SK-MEL-5 (cell line): ENCODE measurements around the gene PYGO1. TPM values are rescaled to one million over a fixed set of nuclear protein-coding genes. Genes with fewer than 3 reads are reported as not detected.
"Not testable (repeated sequence)": the region's sequence is repeated elsewhere in the genome, so short reads cannot be mapped to it uniquely, and the experiment has no call there.

Experiments used
- DNase-seq: peaks from one replicate; pipeline ENCODE4 v3.0.0-alpha.2; 2016; ENCODE audit warnings: low read depth, low spot score
- in situ Hi-C: cut with HindIII; loops from 2 replicates; pipeline ENCODE4 v1.10.0; 2016; ENCODE audit warnings: low sequenced_read_pairs, high pct_unique_total_duplicates, low pct_unique_long_range_greater_than_20kb
- polyA plus RNA-seq, 2 experiments: library from polyadenylated mRNA; depleted of rRNA; stranded (reverse); fragments of >200 nt; gene quantifications; 2 replicates each; pipeline ENCODE4 v1.2.3, GENCODE V29; 2015
- total RNA-seq: library from RNA; depleted of rRNA; stranded (reverse); fragments of >200 nt; shearing (Covaris generic); gene quantifications from 2 replicates; pipeline ENCODE4 v1.2.3, GENCODE V29; 2014; rRNA removed

The PYGO1 gene
- total RNA-seq = 11.8 TPM in 2 replicates
- 3.7 and 6.3 TPM in 2 replicates for polyA plus RNA-seq (2015; cell fraction: cytosol; rRNA removed)
- 9.0 and 11.5 TPM in 2 replicates for polyA plus RNA-seq (2015; cell fraction: nucleus; rRNA removed)

GRCh38 chr15:55588070-55588814, at the start of gene PYGO1:
PYGO1 (minus strand) TSS chr15:55588345; CDS start chr15:55587883, 462 bp downstream.
- in situ Hi-C loops = no loop called here
- peak; percentile 52 for DNase-seq

- no peak for DNase-seq
- in situ Hi-C loops = no loop called here
These were observed 48.9 kb upstream of the PYGO1 start for GRCh38 chr15:55637086-55637485.

- no peak for DNase-seq
- in situ Hi-C loops = no loop called here
These were observed 45.6 kb upstream of the PYGO1 start for GRCh38 chr15:55633731-55634130.

- DNase-seq = no peak
- in situ Hi-C loops = no loop called here
These were observed 44.3 kb upstream of the PYGO1 start for GRCh38 chr15:55632434-55632833.

GRCh38 chr15:55630858-55631257, 42.7 kb upstream of the PYGO1 start:
- in situ Hi-C loops = no loop called here
- DNase-seq = peak; percentile 90

GRCh38 chr15:55628369-55628730, 40.2 kb upstream of the PYGO1 start:
- in situ Hi-C loops = no loop called here
- no peak for DNase-seq

GRCh38 chr15:55627730-55628368, 39.7 kb upstream of the PYGO1 start:
- peak; percentile 95 for DNase-seq
- in situ Hi-C loops = no loop called here

GRCh38 chr15:55619783-55620182, 31.6 kb upstream of the PYGO1 start:
- in situ Hi-C loops = no loop called here
- DNase-seq = no peak

- no peak for DNase-seq
- in situ Hi-C loops = no loop called here
These were observed 30.2 kb upstream of the PYGO1 start for GRCh38 chr15:55618387-55618786.

GRCh38 chr15:55615445-55615844, 27.3 kb upstream of the PYGO1 start:
- no peak for DNase-seq
- in situ Hi-C loops = no loop called here

GRCh38 chr15:55613727-55614126, 25.6 kb upstream of the PYGO1 start:
- in situ Hi-C loops = no loop called here

GRCh38 chr15:55606214-55606613, 18.1 kb upstream of the PYGO1 start:
- DNase-seq = no peak
- in situ Hi-C loops = no loop called here

More at GRCh38 chr15:55613727-55614126, 25.6 kb upstream of the PYGO1 start:
- no peak for DNase-seq

- in situ Hi-C loops = no loop called here
- DNase-seq = no peak
These were observed 13.2 kb upstream of the PYGO1 start for GRCh38 chr15:55601374-55601773.

GRCh38 chr15:55599439-55599838, 11.3 kb upstream of the PYGO1 start:
- in situ Hi-C loops = no loop called here
- DNase-seq = no peak

GRCh38 chr15:55593019-55593418, 4.9 kb upstream of the PYGO1 start:
- in situ Hi-C loops, DNase-seq: not testable (repeated sequence)

- DNase-seq = no peak
- in situ Hi-C loops = no loop called here
These were observed 2.6 kb upstream of the PYGO1 start for GRCh38 chr15:55590788-55591187.

- no peak for DNase-seq
- in situ Hi-C loops = no loop called here
These were observed 1.1 kb upstream of the PYGO1 start for GRCh38 chr15:55589287-55589686.

- DNase-seq = no peak
- in situ Hi-C loops = no loop called here
These were observed 620 bp upstream of the PYGO1 start for GRCh38 chr15:55588815-55589115.
